SK-N-SH (cell line): ENCODE measurements around the gene ARHGAP6. TPM values are rescaled to one million over a fixed set of nuclear protein-coding genes. Genes with fewer than 3 reads are reported as not detected.

Experiments used
- CTCF ChIA-PET: fragments of 300-600, 350-600 bp; formaldehyde crosslinking; extraction: SDS; loops from one replicate; lab custom pipeline; 2021; lab: Yijun Ruan, JAX
- POLR2A ChIA-PET: fragments of 350-600 bp; sonication (Branson Sonifier 250); formaldehyde crosslinking; extraction: SDS; loops from one replicate; lab custom pipeline; 2020; ENCODE audit warnings: antibody characterized with exemption, inconsistent platforms; lab: Yijun Ruan, JAX
- DNase-seq: peaks from one replicate; pipeline ENCODE4 v3.0.0; 2012
- H2AFZ ChIP-seq: fragments of 200-600 bp; sonication (generic); 2 replicates; pipeline ENCODE4 v1.8.1; 2016; ENCODE audit warnings: antibody characterized with exemption, mild to moderate bottlenecking, low read depth
- H3F3A ChIP-seq: fragments of 200-600 bp; sonication (generic); replicated peaks from 2 replicates; pipeline ENCODE3; 2016; ENCODE audit warnings: antibody characterized with exemption, mild to moderate bottlenecking; ENCODE audit not compliant: insufficient read depth
- H3K27ac ChIP-seq, 2 experiments: fragments of 200-500 bp in 1 of 2; fragments of 200-600 bp in 1 of 2; sonication (Bioruptor generic) in 1 of 2; sonication (generic), shearing (Covaris generic) in 1 of 2; 2 replicates each; pipeline versions ENCODE4 v1.5.1 to v1.6.1; 2014 to 2016; ENCODE audit warnings: low read depth in 2 of 2, inconsistent platforms in 1 of 2, low read length in 1 of 2, mild to moderate bottlenecking in 1 of 2, mixed read lengths in 1 of 2
- H3K27me3 ChIP-seq: fragments of 200-600 bp; sonication (generic), shearing (Covaris generic); 2 replicates; pipeline ENCODE4 v1.6.1; 2016; ENCODE audit warnings: mixed run types; ENCODE audit not compliant: insufficient read depth
- H3K36me3 ChIP-seq, 2 experiments: fragments of 200-500 bp in 1 of 2; fragments of 200-600 bp in 1 of 2; sonication (Bioruptor generic) in 1 of 2; sonication (generic) in 1 of 2; replicated peaks in 1 of 2; 2 replicates each; pipeline versions ENCODE3 to v1.5.1; 2014 to 2016; ENCODE audit warnings: low read length in 1 of 2, mild to moderate bottlenecking in 1 of 2; ENCODE audit not compliant: insufficient read depth in 2 of 2, control insufficient read depth in 1 of 2
- H3K4me1 ChIP-seq, 2 experiments: fragments of 200-500 bp in 1 of 2; fragments of 200-600 bp in 1 of 2; sonication (Bioruptor generic) in 1 of 2; sonication (generic), shearing (Covaris generic) in 1 of 2; 2 replicates each; pipeline versions ENCODE4 v1.5.1 to v1.6.1; 2014 to 2016; ENCODE audit warnings: low read depth in 1 of 2, low read length in 1 of 2, mixed run types in 1 of 2; ENCODE audit not compliant: insufficient read depth in 2 of 2, control insufficient read depth in 1 of 2
- H3K4me2 ChIP-seq: fragments of 200-600 bp; sonication (generic), shearing (Covaris generic); 2 replicates; pipeline ENCODE4 v1.6.1; 2017; ENCODE audit warnings: mixed run types
- H3K4me3 ChIP-seq, 2 experiments: fragments of 200-500 bp in 1 of 2; fragments of 200-600 bp in 1 of 2; sonication (Bioruptor generic) in 1 of 2; sonication (generic), shearing (Covaris generic) in 1 of 2; 2 replicates each; pipeline versions ENCODE4 v1.5.1 to v1.8.1; 2014 to 2016; ENCODE audit warnings: low read depth in 2 of 2, inconsistent platforms in 1 of 2, low read length in 1 of 2, mild to moderate bottlenecking in 1 of 2, mixed read lengths in 1 of 2, moderate library complexity in 1 of 2
- H3K79me2 ChIP-seq: fragments of 200-600 bp; sonication (generic); 2 replicates; pipeline ENCODE4 v1.8.1; 2017; ENCODE audit warnings: mild to moderate bottlenecking; ENCODE audit not compliant: insufficient read depth
- H3K9ac ChIP-seq: fragments of 200-600 bp; sonication (generic); 2 replicates; pipeline ENCODE4 v1.6.1; 2017; ENCODE audit warnings: mixed run types
- H3K9me2 ChIP-seq: fragments of 200-600 bp; sonication (generic); 2 replicates; pipeline ENCODE4 v1.6.1; 2017; ENCODE audit warnings: mixed run types
- H3K9me3 ChIP-seq: fragments of 200-600 bp; sonication (generic); 2 replicates; pipeline ENCODE4 v1.6.1; 2017; ENCODE audit warnings: mixed run types, mild to moderate bottlenecking, moderate library complexity
- H4K20me1 ChIP-seq: fragments of 200-600 bp; sonication (generic); 2 replicates; pipeline ENCODE4 v1.6.1; 2017; ENCODE audit warnings: mild to moderate bottlenecking, mixed run types; ENCODE audit not compliant: insufficient read depth
- CHD2 ChIP-seq: fragments of 150-350 bp; IDR thresholded peaks from 2 replicates; pipeline ENCODE4 v1.6.1; 2018; ENCODE audit warnings: low read length; ENCODE audit not compliant: partially characterized antibody
- CTCF ChIP-seq: fragments of 200-600 bp; sonication (generic); IDR thresholded peaks from 2 replicates; pipeline ENCODE4 v1.6.1; 2017; ENCODE audit warnings: antibody characterized with exemption, mild to moderate bottlenecking, moderate library complexity
- ELF1 ChIP-seq: IDR thresholded peaks from 2 replicates; pipeline ENCODE4 v1.4.0; 2012
- FOSL2 ChIP-seq: IDR thresholded peaks from 2 replicates; pipeline ENCODE4 v1.4.0; 2012; ENCODE audit warnings: low read depth, mild to moderate bottlenecking, moderate library complexity, borderline replicate concordance
- FOXM1 ChIP-seq: IDR thresholded peaks from 2 replicates; pipeline ENCODE4 v1.4.0; 2012; ENCODE audit warnings: low read depth, mild to moderate bottlenecking
- GATA2 ChIP-seq: sonication (generic); formaldehyde crosslinking; IDR thresholded peaks from 2 replicates; pipeline ENCODE4 v1.5.0; 2020; ENCODE audit warnings: mild to moderate bottlenecking, missing genetic modification reagents
- IRF3 ChIP-seq: fragments of 150-350 bp; IDR thresholded peaks from 2 replicates; pipeline ENCODE4 v1.6.1; 2016; ENCODE audit warnings: mild to moderate bottlenecking, low read depth, low read length
- JUND ChIP-seq: IDR thresholded peaks from 2 replicates; pipeline ENCODE4 v1.4.0; 2012
- NFIC ChIP-seq: IDR thresholded peaks from 2 replicates; pipeline ENCODE4 v1.4.0; 2012; ENCODE audit warnings: borderline replicate concordance
- NRF1 ChIP-seq: IDR thresholded peaks from 2 replicates; pipeline ENCODE4 v1.6.1; 2012; ENCODE audit warnings: low read depth, mild to moderate bottlenecking, low read length
- POLR2AphosphoS5 ChIP-seq: IDR thresholded peaks from 2 replicates; pipeline ENCODE4 v1.6.1; 2012; ENCODE audit warnings: low read depth, low read length
- RAD21 ChIP-seq: IDR thresholded peaks from 2 replicates; pipeline ENCODE4 v1.6.1; 2012; ENCODE audit warnings: mild to moderate bottlenecking, low read length
- REST ChIP-seq: IDR thresholded peaks from 2 replicates; pipeline ENCODE4 v1.6.1; 2012; ENCODE audit warnings: mild to moderate bottlenecking, low read depth, low read length, moderate library complexity
- RXRA ChIP-seq: IDR thresholded peaks from 2 replicates; pipeline ENCODE4 v1.4.0; 2012; ENCODE audit warnings: low read depth, mild to moderate bottlenecking, borderline replicate concordance
- SIN3A ChIP-seq: IDR thresholded peaks from 2 replicates; pipeline ENCODE4 v1.6.1; 2012; ENCODE audit warnings: low read depth, mild to moderate bottlenecking, low read length, moderate library complexity, borderline replicate concordance
- SMC3 ChIP-seq: IDR thresholded peaks from 2 replicates; pipeline ENCODE4 v1.6.1; 2012; ENCODE audit warnings: low read depth, low read length, improper control_type of control experiment
- TAF1 ChIP-seq: IDR thresholded peaks from 2 replicates; pipeline ENCODE4 v1.6.1; 2012; ENCODE audit warnings: low read depth, mild to moderate bottlenecking, low read length, moderate library complexity, borderline replicate concordance
- TEAD4 ChIP-seq: IDR thresholded peaks from 2 replicates; pipeline ENCODE4 v1.4.0; 2012; ENCODE audit warnings: mild to moderate bottlenecking, borderline replicate concordance; ENCODE audit not compliant: insufficient read depth
- WGBS: methylation state at CpG from one replicate; pipeline ENCODE4 v1.1.6; 2017; ENCODE audit warnings: low lambda C conversion rate; 5-methylcytosine and 5-hydroxymethylcytosine counted together
- polyA plus RNA-seq, 3 experiments: library from polyadenylated mRNA; depleted of rRNA; stranded (reverse); fragments of >200 nt; gene quantifications; 2 replicates each; pipeline ENCODE4 v1.2.3, GENCODE V29; 2012
- TF ChIP-seq, protein P1 (sequence below): fragments of 150-350 bp; IDR thresholded peaks from 2 replicates; pipeline ENCODE4 v1.6.1; 2017; ENCODE audit warnings: antibody characterized with exemption, low read length, low read depth, borderline replicate concordance

Gene ARHGAP6
- polyA plus RNA-seq, 1 of the 3 experiments (the other 2 are of a cell fraction): 0.16 TPM

GRCh38 chrX:11591723-11592346, 73.9 kb downstream of the ARHGAP6 start:
- Histone ChIP-seq H3K27ac (no peak overlapping the region), H3F3A (no peaks in the 10 kb centered on the region), H3K36me3 (no peaks in the 10 kb centered on the region), H3K9ac (no peak overlapping the region), H4K20me1 (no peaks in the 10 kb centered on the region), H3K9me3 (no peaks in the 10 kb centered on the region), H3K79me2 (no peaks in the 10 kb centered on the region), H3K4me3 (no peak overlapping the region), H3K27me3 (no peaks in the 10 kb centered on the region; the same call in 1 of the 2 replicates), H3K4me2 (no peak overlapping the region), H3K9me2 (no peaks in the 10 kb centered on the region; the same call in 1 of the 2 replicates), H2AFZ (no peak overlapping the region), H3K4me1 (no peaks in the 10 kb centered on the region)
- DNase-seq: no peak
- ChIA-PET POLR2A (no interaction called here), CTCF (no interaction called here)
- no peak for TF ChIP-seq TAF1
- TF ChIP-seq NFIC: no peak
- no peak for TF ChIP-seq POLR2AphosphoS5
- TF ChIP-seq FOSL2: no peak
- TF ChIP-seq NRF1: no peak
- no peak for TF ChIP-seq CTCF
- no peak for TF ChIP-seq JUND
- TF ChIP-seq SMC3: no peak

- ChIA-PET POLR2A (no interaction called here), CTCF (no interaction called here)
- no peak overlapping the region for H2AFZ ChIP-seq
- H3K27ac ChIP-seq: no peak overlapping the region
- no peaks in the 10 kb centered on the region for H4K20me1 ChIP-seq
- no peaks in the 10 kb centered on the region for H3K36me3 ChIP-seq
- H3K27me3 ChIP-seq: no peaks in the 10 kb centered on the region; the same call in 1 of the 2 replicates
- H3K4me3 ChIP-seq: no peak overlapping the region
- TF ChIP-seq SIN3A (no peak), FOSL2 (no peak), RXRA (no peak), FOXM1 (no peak), IRF3 (no peak), NRF1 (no peak), GATA2 (CRISPR knock-in tag) (no peak), REST (no peak), TAF1 (no peak), CHD2 (no peak), RAD21 (no peak), NFIC (no peak), TEAD4 (no peak), ELF1 (no peak)
- TF ChIP-seq, protein P1, sequence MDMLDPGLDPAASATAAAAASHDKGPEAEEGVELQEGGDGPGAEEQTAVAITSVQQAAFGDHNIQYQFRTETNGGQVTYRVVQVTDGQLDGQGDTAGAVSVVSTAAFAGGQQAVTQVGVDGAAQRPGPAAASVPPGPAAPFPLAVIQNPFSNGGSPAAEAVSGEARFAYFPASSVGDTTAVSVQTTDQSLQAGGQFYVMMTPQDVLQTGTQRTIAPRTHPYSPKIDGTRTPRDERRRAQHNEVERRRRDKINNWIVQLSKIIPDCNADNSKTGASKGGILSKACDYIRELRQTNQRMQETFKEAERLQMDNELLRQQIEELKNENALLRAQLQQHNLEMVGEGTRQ: no peak
- no peaks in the 10 kb centered on the region for H3K79me2 ChIP-seq
- no peaks in the 10 kb centered on the region for H3K9me3 ChIP-seq
- no peaks in the 10 kb centered on the region for H3K9me2 ChIP-seq
- no peak overlapping the region for H3K4me2 ChIP-seq
- no peak overlapping the region for H3K9ac ChIP-seq
- WGBS: 20% methylated on average over 3 of the region's 3 CpGs
- DNase-seq: no peak
- H3F3A ChIP-seq: no peaks in the 10 kb centered on the region
- no peaks in the 10 kb centered on the region for H3K4me1 ChIP-seq
Observed at GRCh38 chrX:11589641-11590040, 76.1 kb downstream of the ARHGAP6 start.
